CD14-positive monocyte (primary cell): ENCODE measurements around the gene SDE2. TPM values are rescaled to one million over a fixed set of nuclear protein-coding genes. Genes with fewer than 3 reads are reported as not detected.
"Not testable (repeated sequence)": the region's sequence is repeated elsewhere in the genome, so short reads cannot be mapped to it uniquely, and the experiment has no call there.

Experiments used
- DNase-seq, 3 donors: peaks; one replicate each; pipeline ENCODE4 v3.0.0-alpha.2; 2011 to 2022
- H2AFZ ChIP-seq: 2 replicates; pipeline ENCODE4 v1.6.0; 2012; ENCODE audit warnings: mild to moderate bottlenecking, low read depth, low read length, inconsistent platforms; ENCODE audit not compliant: insufficient read depth, poor library complexity, severe bottlenecking
- H3K27ac ChIP-seq, 2 donors: 1 replicate in 1 of 2; 2 replicates in 1 of 2; pipeline ENCODE4 v1.5.1; 2012 to 2013; ENCODE audit warnings: low read length in 2 of 2, control low read depth in 1 of 2, inconsistent platforms in 1 of 2, low read depth in 1 of 2, mild to moderate bottlenecking in 1 of 2
- H3K27me3 ChIP-seq, 2 donors: one replicate each; pipeline versions ENCODE4 v1.6.0 to v1.6.1; 2011 to 2013; ENCODE audit warnings: low read length in 2 of 2; ENCODE audit not compliant: control insufficient read depth in 2 of 2, insufficient read depth in 2 of 2
- H3K36me3 ChIP-seq, 2 donors: replicated peaks in 1 of 2; 1 replicate in 1 of 2; 2 replicates in 1 of 2; pipeline versions ENCODE4 v1.5.1 to v1.6.1; 2012 to 2013; ENCODE audit warnings: low read length in 2 of 2, control low read depth in 1 of 2, inconsistent platforms in 1 of 2, mild to moderate bottlenecking in 1 of 2; ENCODE audit not compliant: insufficient read depth in 2 of 2, control insufficient read depth in 1 of 2
- H3K4me1 ChIP-seq, 2 donors: 1 replicate in 1 of 2; 2 replicates in 1 of 2; pipeline versions ENCODE4 v1.5.1 to v1.6.1; 2012 to 2013; ENCODE audit warnings: low read length in 2 of 2, control low read depth in 1 of 2, inconsistent platforms in 1 of 2, mild to moderate bottlenecking in 1 of 2, moderate library complexity in 1 of 2; ENCODE audit not compliant: insufficient read depth in 2 of 2, control insufficient read depth in 1 of 2
- H3K4me2 ChIP-seq: replicated peaks from 2 replicates; pipeline ENCODE3; 2012; ENCODE audit warnings: low read length, moderate library complexity, mild to moderate bottlenecking; ENCODE audit not compliant: poor library complexity, severe bottlenecking; ENCODE audit errors: extremely low read depth
- H3K4me3 ChIP-seq, 3 experiments: fragments of 200-600 bp in 1 of 3; sonication (generic) in 1 of 3; replicated peaks in 1 of 3; 1 replicate in 2 of 3; 2 replicates in 1 of 3; pipeline ENCODE4 v1.5.1; 2011 to 2013; ENCODE audit warnings: low read length in 3 of 3, mild to moderate bottlenecking in 3 of 3, control low read depth in 2 of 3, low read depth in 2 of 3, inconsistent platforms in 1 of 3, moderate library complexity in 1 of 3
- H3K79me2 ChIP-seq: 2 replicates; pipeline ENCODE4 v1.6.0; 2012; ENCODE audit warnings: mild to moderate bottlenecking, control low read depth, inconsistent platforms, low read length, moderate library complexity; ENCODE audit not compliant: insufficient read depth
- H3K9ac ChIP-seq: 2 replicates; pipeline ENCODE4 v1.6.0; 2017; ENCODE audit warnings: low read length, mild to moderate bottlenecking; ENCODE audit not compliant: insufficient read depth, poor library complexity, severe bottlenecking
- H3K9me3 ChIP-seq, 2 donors: replicated peaks in 1 of 2; 1 replicate in 1 of 2; 2 replicates in 1 of 2; pipeline versions ENCODE4 v1.5.1 to v1.6.1; 2012 to 2013; ENCODE audit warnings: low read length in 2 of 2, control low read depth in 1 of 2; ENCODE audit not compliant: control insufficient read depth in 1 of 2, insufficient read depth in 1 of 2
- H4K20me1 ChIP-seq: 2 replicates; pipeline ENCODE4 v1.6.0; 2012; ENCODE audit warnings: mild to moderate bottlenecking, low read length, control low read depth, moderate library complexity; ENCODE audit not compliant: insufficient read depth
- H3K27ac Mint-ChIP-seq, 7 donors: one replicate each; pipeline ENCODE4 v1.8.0; 2020; ENCODE audit warnings: mild to moderate bottlenecking in 7 of 7, mixed read lengths in 7 of 7, moderate library complexity in 6 of 7, inconsistent platforms in 2 of 7
- H3K27me3 Mint-ChIP-seq, 3 donors: one replicate each; pipeline ENCODE4 v1.8.0; 2021 to 2022; ENCODE audit warnings: low read depth in 3 of 3, mild to moderate bottlenecking in 3 of 3, mixed read lengths in 3 of 3, moderate library complexity in 3 of 3, inconsistent platforms in 1 of 3
- H3K36me3 Mint-ChIP-seq, 2 donors: one replicate each; pipeline ENCODE4 v1.8.0; 2020; ENCODE audit warnings: mixed read lengths in 2 of 2, inconsistent platforms in 1 of 2, mild to moderate bottlenecking in 1 of 2
- H3K4me1 Mint-ChIP-seq: one replicate; pipeline ENCODE4 v1.8.0; 2020; ENCODE audit warnings: mild to moderate bottlenecking, mixed read lengths
- H3K4me3 Mint-ChIP-seq, 2 donors: one replicate each; pipeline ENCODE4 v1.8.0; 2020; ENCODE audit warnings: mild to moderate bottlenecking in 2 of 2, mixed read lengths in 2 of 2, moderate library complexity in 1 of 2
- H3K9me3 Mint-ChIP-seq, 7 donors: one replicate each; pipeline ENCODE4 v1.8.0; 2020 to 2022; ENCODE audit warnings: mixed read lengths in 7 of 7, mild to moderate bottlenecking in 6 of 7, moderate library complexity in 6 of 7, inconsistent platforms in 2 of 7
- WGBS: methylation state at CpG from one replicate; pipeline ENCODE4 v1.1.5; 2013; ENCODE audit warnings: missing lambda C conversion rate; ENCODE audit not compliant: insufficient coverage; 5-methylcytosine and 5-hydroxymethylcytosine counted together
- intact Hi-C, 2 donors: fragments of 100-400 bp; cut with micrococcal nuclease; formaldehyde crosslinking; loops; one replicate each; pipeline versions ENCODE4 v1.15.0 to v1.15.1; 2023
- polyA plus RNA-seq, 3 donors: library from polyadenylated mRNA; depleted of rRNA in 1 of 3; unstranded in 2 of 3; stranded (reverse) in 1 of 3; fragments of 300-500 nt in 2 of 3; fragments of >200 nt in 1 of 3; fragmentation: Illumina TruSeq in 2 of 3; gene quantifications; 1 replicate in 2 of 3; 2 replicates in 1 of 3; pipeline ENCODE4 v1.2.3, GENCODE V29; 2012 to 2021
- TF ChIP-seq, protein P1 (sequence below): fragments of 200-600 bp; IDR thresholded peaks from one replicate; pipeline ENCODE4 v1.8.0; 2022; ENCODE audit warnings: antibody characterized with exemption, mild to moderate bottlenecking

The SDE2 gene
- polyA plus RNA-seq, 3 donors = 6.8 to 18.0 (median 8.4) TPM

GRCh38 chr1:225972344-225973152 is 26.6 kb downstream of the SDE2 start:
- Histone ChIP-seq H3K36me3 (no peaks in the 10 kb centered on the region), H4K20me1 (no peaks in the 10 kb centered on the region), H3K4me3 (no peak overlapping the region), H3K4me2 (no peak overlapping the region), H3K27me3 (no peaks in the 10 kb centered on the region), H3K4me1 (no peaks in the 10 kb centered on the region), H3K27ac (no peak overlapping the region), H3K9me3 (no peaks in the 10 kb centered on the region), H3K79me2 (no peaks in the 10 kb centered on the region), H3K9ac (no peak overlapping the region), H2AFZ (no peak overlapping the region)
- Mint-ChIP-seq H3K4me3 (no peak overlapping the region), H3K4me1 (peaks cover 4% of the 10 kb centered on the region), H3K9me3 (peaks cover 0 to 2% (median 0%) of the 10 kb centered on the region in 7 donors), H3K27ac (peak overlapping the region in 1 of 7 donors; percentile 30), H3K36me3 (peaks cover 7 to 10% of the 10 kb centered on the region in 2 donors), H3K27me3 (peaks cover 0 to 7% (median 0%) of the 10 kb centered on the region in 3 donors)
- TF ChIP-seq, protein P1, sequence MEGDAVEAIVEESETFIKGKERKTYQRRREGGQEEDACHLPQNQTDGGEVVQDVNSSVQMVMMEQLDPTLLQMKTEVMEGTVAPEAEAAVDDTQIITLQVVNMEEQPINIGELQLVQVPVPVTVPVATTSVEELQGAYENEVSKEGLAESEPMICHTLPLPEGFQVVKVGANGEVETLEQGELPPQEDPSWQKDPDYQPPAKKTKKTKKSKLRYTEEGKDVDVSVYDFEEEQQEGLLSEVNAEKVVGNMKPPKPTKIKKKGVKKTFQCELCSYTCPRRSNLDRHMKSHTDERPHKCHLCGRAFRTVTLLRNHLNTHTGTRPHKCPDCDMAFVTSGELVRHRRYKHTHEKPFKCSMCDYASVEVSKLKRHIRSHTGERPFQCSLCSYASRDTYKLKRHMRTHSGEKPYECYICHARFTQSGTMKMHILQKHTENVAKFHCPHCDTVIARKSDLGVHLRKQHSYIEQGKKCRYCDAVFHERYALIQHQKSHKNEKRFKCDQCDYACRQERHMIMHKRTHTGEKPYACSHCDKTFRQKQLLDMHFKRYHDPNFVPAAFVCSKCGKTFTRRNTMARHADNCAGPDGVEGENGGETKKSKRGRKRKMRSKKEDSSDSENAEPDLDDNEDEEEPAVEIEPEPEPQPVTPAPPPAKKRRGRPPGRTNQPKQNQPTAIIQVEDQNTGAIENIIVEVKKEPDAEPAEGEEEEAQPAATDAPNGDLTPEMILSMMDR = no peak
- intact Hi-C loops = loop anchor here in 1 of 2 donors (10.0 kb wide), 1 partner anchor 198 kb away; the partner anchor contains the start of gene SRP9
- DNase-seq = no peak
- WGBS = 91% methylated on average over 9 of the region's 15 CpGs

- H3K9ac ChIP-seq, H3K27me3 ChIP-seq, H4K20me1 ChIP-seq, H2AFZ ChIP-seq, H3K79me2 ChIP-seq, H3K9me3 Mint-ChIP-seq, H3K36me3 ChIP-seq, H3K27ac Mint-ChIP-seq, H3K36me3 Mint-ChIP-seq, H3K4me1 ChIP-seq, H3K27me3 Mint-ChIP-seq, DNase-seq, H3K4me3 Mint-ChIP-seq, H3K4me2 ChIP-seq, H3K4me1 Mint-ChIP-seq, H3K27ac ChIP-seq, H3K9me3 ChIP-seq, H3K4me3 ChIP-seq: not testable (repeated sequence)
- intact Hi-C loops = loop anchor here in 1 of 2 donors (10.0 kb wide), 1 partner anchor 196 kb away; the partner anchor contains the start of gene SRP9
- whole genome bisulfite sequencing = 86% methylated on average over 11 of the region's 16 CpGs
Measured at GRCh38 chr1:225970592-225971157, 28.5 kb downstream of the SDE2 start.

DNA sequence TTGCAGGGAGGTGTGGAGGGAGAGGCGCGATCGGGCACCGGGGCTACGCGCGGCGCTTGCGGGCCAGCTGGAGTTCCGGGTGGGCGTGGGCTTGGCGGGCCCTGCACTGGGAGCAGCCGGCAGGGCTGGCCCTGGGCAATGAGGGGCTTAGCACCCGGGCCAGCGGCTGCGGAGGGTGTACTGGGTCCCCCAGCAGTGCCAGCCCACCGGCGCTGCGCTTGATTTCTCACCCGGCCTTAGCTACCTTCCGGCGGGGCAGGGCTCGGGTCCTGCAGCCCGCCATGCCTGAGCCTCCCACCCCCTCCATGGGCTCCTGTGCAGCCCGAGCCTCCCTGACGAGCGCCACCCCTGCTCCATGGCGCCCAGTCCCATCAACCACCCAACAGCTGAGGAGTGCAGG is 29.4 kb downstream of the SDE2 start:
- H4K20me1 ChIP-seq, H3K4me1 Mint-ChIP-seq, H3K9me3 ChIP-seq, H3K27ac Mint-ChIP-seq, H3K9ac ChIP-seq, H3K36me3 Mint-ChIP-seq, H3K4me2 ChIP-seq, H3K9me3 Mint-ChIP-seq, DNase-seq, H3K4me3 Mint-ChIP-seq, H3K27me3 ChIP-seq, H3K79me2 ChIP-seq, H2AFZ ChIP-seq, H3K27ac ChIP-seq, H3K27me3 Mint-ChIP-seq, H3K4me3 ChIP-seq, H3K36me3 ChIP-seq, H3K4me1 ChIP-seq: not testable (repeated sequence)
- 96% methylated on average over 11 of the region's 28 CpGs for WGBS
- intact Hi-C loops = loop anchor here in 1 of 2 donors (10.0 kb wide), 1 partner anchor 195 kb away; the partner anchor contains the start of gene SRP9
